ENCODE measurements around the gene DNM3. TPM values are rescaled to one million over a fixed set of nuclear protein-coding genes. Genes with fewer than 3 reads are reported as not detected.

DNM3 gene
- polyA plus RNA-seq, 1 donor (not counting 4 experiments of a cell fraction or from before 2014, with no cell fraction given) = 2.0 TPM

DNA sequence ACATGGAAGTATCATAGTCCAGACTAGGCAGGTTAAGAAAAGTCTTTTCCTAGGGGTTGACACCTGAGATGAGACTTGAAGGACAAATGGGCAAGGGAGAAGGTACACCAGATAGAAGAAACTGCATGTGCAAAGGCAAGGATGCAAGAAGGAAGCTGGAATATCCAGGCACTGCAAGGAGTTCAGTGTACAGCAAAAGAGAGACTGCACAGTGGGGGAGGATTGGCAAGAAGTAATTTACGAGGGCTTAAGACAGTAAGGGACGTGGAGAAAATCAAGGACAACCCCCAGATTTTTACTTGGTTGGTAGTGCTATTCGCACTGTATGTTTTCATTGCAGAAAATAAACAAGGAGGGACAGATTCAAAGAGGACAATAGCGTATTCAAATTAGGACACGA lies 58.5 kb downstream of the DNM3 start:
- Histone ChIP-seq H3K79me2 (ENCODE audit: control insufficient read depth, insufficient read depth, low read length) (no peaks in the 10 kb centered on the region), H4K20me1 (ENCODE audit: control insufficient read depth, extremely low read depth, insufficient read depth, low read length) (no peaks in the 10 kb centered on the region), H3K9me1 (ENCODE audit: control insufficient read depth, extremely low read depth, insufficient read depth, low read length) (no peaks in the 10 kb centered on the region), H3K9me3 (ENCODE audit: control insufficient read depth, low read depth, low read length) (no peaks in the 10 kb centered on the region), H3K4me2 (ENCODE audit: control insufficient read depth, extremely low read depth, insufficient read depth, low read depth, low read length) (no peak overlapping the region), H3K36me3 (ENCODE audit: control insufficient read depth in 2 of 2, extremely low read depth in 1 of 2, insufficient read depth in 2 of 2, low read length in 2 of 2) (no peaks in the 10 kb centered on the region), H3K27me3 (ENCODE audit: control insufficient read depth, extremely low read depth, insufficient read depth, low read length) (no peaks in the 10 kb centered on the region), H3K4me3 (ENCODE audit: control insufficient read depth in 2 of 3, extremely low read depth in 1 of 3, insufficient read depth in 2 of 3, low read depth in 1 of 3, low read length in 3 of 3) (no peak overlapping the region), H3K27ac (ENCODE audit: control insufficient read depth, insufficient read depth, low read length) (no peak overlapping the region), H3K4me1 (ENCODE audit: control insufficient read depth, extremely low read depth, insufficient read depth, low read length) (peaks cover 29% of the 10 kb centered on the region), H3K9ac (ENCODE audit: control insufficient read depth, extremely low read depth, insufficient read depth, low read length) (no peak overlapping the region), H2AFZ (ENCODE audit: control insufficient read depth, low read length) (no peak overlapping the region)
- no peak for DNase-seq (ENCODE audit: low read depth, low spot score)
- FAIRE-seq = no peak
- no peak for TF ChIP-seq EZH2 (IDR thresholded peaks at IDR 0.05; ENCODE audit: low read length)
- TF ChIP-seq, protein P1, sequence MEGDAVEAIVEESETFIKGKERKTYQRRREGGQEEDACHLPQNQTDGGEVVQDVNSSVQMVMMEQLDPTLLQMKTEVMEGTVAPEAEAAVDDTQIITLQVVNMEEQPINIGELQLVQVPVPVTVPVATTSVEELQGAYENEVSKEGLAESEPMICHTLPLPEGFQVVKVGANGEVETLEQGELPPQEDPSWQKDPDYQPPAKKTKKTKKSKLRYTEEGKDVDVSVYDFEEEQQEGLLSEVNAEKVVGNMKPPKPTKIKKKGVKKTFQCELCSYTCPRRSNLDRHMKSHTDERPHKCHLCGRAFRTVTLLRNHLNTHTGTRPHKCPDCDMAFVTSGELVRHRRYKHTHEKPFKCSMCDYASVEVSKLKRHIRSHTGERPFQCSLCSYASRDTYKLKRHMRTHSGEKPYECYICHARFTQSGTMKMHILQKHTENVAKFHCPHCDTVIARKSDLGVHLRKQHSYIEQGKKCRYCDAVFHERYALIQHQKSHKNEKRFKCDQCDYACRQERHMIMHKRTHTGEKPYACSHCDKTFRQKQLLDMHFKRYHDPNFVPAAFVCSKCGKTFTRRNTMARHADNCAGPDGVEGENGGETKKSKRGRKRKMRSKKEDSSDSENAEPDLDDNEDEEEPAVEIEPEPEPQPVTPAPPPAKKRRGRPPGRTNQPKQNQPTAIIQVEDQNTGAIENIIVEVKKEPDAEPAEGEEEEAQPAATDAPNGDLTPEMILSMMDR (optimal IDR thresholded peaks at IDR 0.05 in 1 of 3, IDR thresholded peaks at IDR 0.05 in 1 of 3, conservative IDR thresholded peaks at IDR 0.05 in 1 of 3; ENCODE audit: extremely low read depth in 1 of 3, insufficient read depth in 2 of 3, low read length in 3 of 3) = no peak
- dilution Hi-C loops (cut with MboI; ENCODE audit: extremely low pct_ligation_motif_present, low sequenced_read_pairs) = no loop called here

DNA sequence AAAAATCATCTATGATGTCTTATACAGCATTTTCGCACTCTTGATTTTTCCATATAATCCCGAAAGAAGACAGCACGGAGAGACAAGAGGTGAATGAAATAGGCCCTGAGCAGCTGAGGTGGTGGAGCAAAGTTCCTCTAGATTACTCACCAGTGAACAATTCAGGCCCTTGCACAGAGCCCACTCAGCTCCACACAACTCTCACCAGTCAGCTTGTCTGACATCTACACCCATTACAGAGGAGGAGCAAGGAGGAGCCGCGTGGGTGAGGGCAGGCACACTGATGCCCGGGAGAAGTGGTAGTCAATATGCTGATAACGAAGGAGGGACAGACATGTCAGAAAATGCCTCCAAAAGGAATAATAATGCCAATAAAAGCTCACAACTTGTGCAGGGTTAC lies 59.9 kb downstream of the DNM3 start:
- no peaks in the 10 kb centered on the region for H3K9me3 ChIP-seq (ENCODE audit: control insufficient read depth, low read depth, low read length)
- no peak overlapping the region for H2AFZ ChIP-seq (ENCODE audit: control insufficient read depth, low read length)
- peak overlapping the region; percentile 94 for H3K27ac ChIP-seq (ENCODE audit: control insufficient read depth, insufficient read depth, low read length)
- FAIRE-seq (peak; percentile 59), DNase-seq (ENCODE audit: low read depth, low spot score) (no peak)
- TF ChIP-seq EZH2 (IDR thresholded peaks at IDR 0.05; ENCODE audit: low read length) = no peak
- TF ChIP-seq, protein P1 (optimal IDR thresholded peaks at IDR 0.05 in 1 of 3, IDR thresholded peaks at IDR 0.05 in 1 of 3, conservative IDR thresholded peaks at IDR 0.05 in 1 of 3; ENCODE audit: extremely low read depth in 1 of 3, insufficient read depth in 2 of 3, low read length in 3 of 3) = no peak
- H3K4me2 ChIP-seq (ENCODE audit: control insufficient read depth, extremely low read depth, insufficient read depth, low read depth, low read length) = no peak overlapping the region
- H3K9ac ChIP-seq (ENCODE audit: control insufficient read depth, extremely low read depth, insufficient read depth, low read length) = no peak overlapping the region
- H3K27me3 ChIP-seq (ENCODE audit: control insufficient read depth, extremely low read depth, insufficient read depth, low read length) = no peaks in the 10 kb centered on the region
- no peaks in the 10 kb centered on the region for H3K36me3 ChIP-seq (ENCODE audit: control insufficient read depth in 2 of 2, extremely low read depth in 1 of 2, insufficient read depth in 2 of 2, low read length in 2 of 2)
- H3K4me1 ChIP-seq (ENCODE audit: control insufficient read depth, extremely low read depth, insufficient read depth, low read length) = peaks cover 29% of the 10 kb centered on the region
- no peaks in the 10 kb centered on the region for H4K20me1 ChIP-seq (ENCODE audit: control insufficient read depth, extremely low read depth, insufficient read depth, low read length)
- dilution Hi-C loops (cut with MboI; ENCODE audit: extremely low pct_ligation_motif_present, low sequenced_read_pairs) = no loop called here
- H3K9me1 ChIP-seq (ENCODE audit: control insufficient read depth, extremely low read depth, insufficient read depth, low read length) = no peaks in the 10 kb centered on the region
- no peaks in the 10 kb centered on the region for H3K79me2 ChIP-seq (ENCODE audit: control insufficient read depth, insufficient read depth, low read length)
- H3K4me3 ChIP-seq (ENCODE audit: control insufficient read depth in 2 of 3, extremely low read depth in 1 of 3, insufficient read depth in 2 of 3, low read depth in 1 of 3, low read length in 3 of 3) = no peak overlapping the region
